DMS79 treated with DMSO at 0.1 percent for 48 hours (cell line): Measurements from ENCODE around the gene DMXL1.

ENCODE experiments used
- DNase-seq: peaks from one replicate; lab custom pipeline; 2025; lab: John Stamatoyannopoulos, UW

DMXL1 gene

GRCh38 chr5:119270960-119271757, 200.3 kb downstream of the DMXL1 start:
- DNase-seq, result no peak

- no peak for DNase-seq
These were observed 201.2 kb downstream of the DMXL1 start for GRCh38 chr5:119271758-119272730.

GRCh38 chr5:119273391-119273839, 202.5 kb downstream of the DMXL1 start:
- DNase-seq, result no peak

- DNase-seq, result no peak
These were observed 203.3 kb downstream of the DMXL1 start for GRCh38 chr5:119274030-119274766.

GRCh38 chr5:119274767-119275130, 203.9 kb downstream of the DMXL1 start:
- no peak for DNase-seq

- DNase-seq, result no peak
These were observed 204.3 kb downstream of the DMXL1 start for GRCh38 chr5:119275146-119275545.

GRCh38 chr5:119275601-119276173, 204.8 kb downstream of the DMXL1 start:
- DNase-seq, result no peak

- no peak for DNase-seq
These were observed 206.1 kb downstream of the DMXL1 start for GRCh38 chr5:119276978-119277377.

GRCh38 chr5:119279093-119279492, 208.2 kb downstream of the DMXL1 start:
- no peak for DNase-seq

- DNase-seq, result no peak
These were observed 209.5 kb downstream of the DMXL1 start for GRCh38 chr5:119280380-119280779.

- DNase-seq, result no peak
These were observed 211.7 kb downstream of the DMXL1 start for GRCh38 chr5:119282628-119283027.

- DNase-seq, result no peak
These were observed 213.1 kb downstream of the DMXL1 start for GRCh38 chr5:119284031-119284430.

GRCh38 chr5:119285070-119285916, 214.4 kb downstream of the DMXL1 start:
- no peak for DNase-seq

- DNase-seq, result no peak
These were observed 215.9 kb downstream of the DMXL1 start for GRCh38 chr5:119286511-119287488.

GRCh38 chr5:119287547-119288111, 216.7 kb downstream of the DMXL1 start:
- no peak for DNase-seq

- DNase-seq, result no peak
These were observed 217.6 kb downstream of the DMXL1 start for GRCh38 chr5:119288379-119289033.

GRCh38 chr5:119289438-119290044, 218.7 kb downstream of the DMXL1 start:
- no peak for DNase-seq

GRCh38 chr5:119290161-119290569, 219.3 kb downstream of the DMXL1 start:
- DNase-seq, result no peak
